ENCODE data around the gene ATG5. TPM values are rescaled to one million over a fixed set of nuclear protein-coding genes. Genes with fewer than 3 reads are reported as not detected.
A peak's percentile ranks its signal among the peaks of the same experiment; 100 is the strongest.
"Not testable (repeated sequence)": the region's sequence is repeated elsewhere in the genome, so short reads cannot be mapped to it uniquely, and the experiment has no call there.

ATG5 gene
- polyA plus RNA-seq, 3 donors = 15.0 to 31.4 (median 29.9) TPM

DNA sequence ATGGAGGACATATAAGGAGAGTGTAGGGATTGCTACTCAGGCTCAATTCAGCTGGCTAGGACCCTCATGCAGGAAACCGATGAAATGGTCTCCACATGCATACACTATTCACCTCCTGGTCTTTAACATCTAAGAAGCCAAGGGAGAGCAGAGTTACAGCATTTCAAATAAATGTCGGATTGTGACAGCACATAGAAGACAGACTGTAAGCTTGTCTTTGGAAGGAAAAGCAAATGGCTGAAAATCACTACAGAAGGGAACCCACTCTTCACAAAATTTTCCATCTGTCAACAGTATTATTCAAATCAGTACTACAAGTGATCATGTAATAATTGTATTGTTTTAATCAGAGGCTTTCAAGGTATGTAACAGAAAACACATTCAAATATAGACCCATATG, 72.9 kb downstream of the ATG5 start:
- peaks cover 2 to 10% of the 10 kb centered on the region in 2 donors for H3K36me3 ChIP-seq (replicated peaks in 1 of 2; ENCODE audit: control insufficient read depth in 1 of 2, insufficient read depth in 2 of 2, low read length in 2 of 2)
- intact Hi-C loops (cut with micrococcal nuclease) = no loop called here
- Mint-ChIP-seq H3K36me3 (peaks cover 10 to 15% of the 10 kb centered on the region in 2 donors), H3K27ac (no peak overlapping the region), H3K4me1 (no peaks in the 10 kb centered on the region), H3K27me3 (ENCODE audit: low read depth in 3 of 3) (no peaks in the 10 kb centered on the region), H3K9me3 (no peaks in the 10 kb centered on the region), H3K4me3 (no peak overlapping the region)
- TF ChIP-seq, protein P1, sequence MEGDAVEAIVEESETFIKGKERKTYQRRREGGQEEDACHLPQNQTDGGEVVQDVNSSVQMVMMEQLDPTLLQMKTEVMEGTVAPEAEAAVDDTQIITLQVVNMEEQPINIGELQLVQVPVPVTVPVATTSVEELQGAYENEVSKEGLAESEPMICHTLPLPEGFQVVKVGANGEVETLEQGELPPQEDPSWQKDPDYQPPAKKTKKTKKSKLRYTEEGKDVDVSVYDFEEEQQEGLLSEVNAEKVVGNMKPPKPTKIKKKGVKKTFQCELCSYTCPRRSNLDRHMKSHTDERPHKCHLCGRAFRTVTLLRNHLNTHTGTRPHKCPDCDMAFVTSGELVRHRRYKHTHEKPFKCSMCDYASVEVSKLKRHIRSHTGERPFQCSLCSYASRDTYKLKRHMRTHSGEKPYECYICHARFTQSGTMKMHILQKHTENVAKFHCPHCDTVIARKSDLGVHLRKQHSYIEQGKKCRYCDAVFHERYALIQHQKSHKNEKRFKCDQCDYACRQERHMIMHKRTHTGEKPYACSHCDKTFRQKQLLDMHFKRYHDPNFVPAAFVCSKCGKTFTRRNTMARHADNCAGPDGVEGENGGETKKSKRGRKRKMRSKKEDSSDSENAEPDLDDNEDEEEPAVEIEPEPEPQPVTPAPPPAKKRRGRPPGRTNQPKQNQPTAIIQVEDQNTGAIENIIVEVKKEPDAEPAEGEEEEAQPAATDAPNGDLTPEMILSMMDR (IDR thresholded peaks at IDR 0.05) = no peak
- H3K4me3 ChIP-seq (replicated peaks in 1 of 3; ENCODE audit: low read depth in 2 of 3, low read length in 3 of 3) = no peak overlapping the region
- no peaks in the 10 kb centered on the region for H3K4me1 ChIP-seq (ENCODE audit: control insufficient read depth in 1 of 2, insufficient read depth in 2 of 2, low read length in 2 of 2)
- H2AFZ ChIP-seq (ENCODE audit: insufficient read depth, low read depth, low read length, poor library complexity, severe bottlenecking) = no peak overlapping the region
- H3K27ac ChIP-seq (ENCODE audit: low read depth in 1 of 2, low read length in 2 of 2) = no peak overlapping the region
- no peaks in the 10 kb centered on the region for H3K9me3 ChIP-seq (replicated peaks in 1 of 2; ENCODE audit: control insufficient read depth in 1 of 2, insufficient read depth in 1 of 2, low read length in 2 of 2)
- H3K9ac ChIP-seq (ENCODE audit: insufficient read depth, low read length, poor library complexity, severe bottlenecking) = no peak overlapping the region
- H4K20me1 ChIP-seq (ENCODE audit: insufficient read depth, low read length) = peaks cover 20% of the 10 kb centered on the region
- DNase-seq = no peak
- WGBS (ENCODE audit: insufficient coverage) = no CpG with 5 or more reads among the region's 2 CpGs
- peaks cover 4% of the 10 kb centered on the region for H3K79me2 ChIP-seq (ENCODE audit: insufficient read depth, low read length)
- H3K4me2 ChIP-seq (replicated peaks; ENCODE audit: extremely low read depth, low read length, poor library complexity, severe bottlenecking) = no peak overlapping the region
- no peaks in the 10 kb centered on the region for H3K27me3 ChIP-seq (ENCODE audit: control insufficient read depth in 2 of 2, insufficient read depth in 2 of 2, low read length in 2 of 2)

GRCh38 chr6:106251531-106252255, 73.9 kb downstream of the ATG5 start:
- H3K4me2 ChIP-seq (replicated peaks; ENCODE audit: extremely low read depth, low read length, poor library complexity, severe bottlenecking); H3K9me3 ChIP-seq (replicated peaks in 1 of 2; ENCODE audit: control insufficient read depth in 1 of 2, insufficient read depth in 1 of 2, low read length in 2 of 2); H3K79me2 ChIP-seq (ENCODE audit: insufficient read depth, low read length); H3K27me3 Mint-ChIP-seq (ENCODE audit: low read depth in 3 of 3); H3K9ac ChIP-seq (ENCODE audit: insufficient read depth, low read length, poor library complexity, severe bottlenecking); DNase-seq; H3K4me3 ChIP-seq (replicated peaks in 1 of 3; ENCODE audit: low read depth in 2 of 3, low read length in 3 of 3); H3K9me3 Mint-ChIP-seq; H2AFZ ChIP-seq (ENCODE audit: insufficient read depth, low read depth, low read length, poor library complexity, severe bottlenecking); H3K27me3 ChIP-seq (ENCODE audit: control insufficient read depth in 2 of 2, insufficient read depth in 2 of 2, low read length in 2 of 2); H3K4me3 Mint-ChIP-seq; H3K27ac ChIP-seq (ENCODE audit: low read depth in 1 of 2, low read length in 2 of 2); intact Hi-C loops (cut with micrococcal nuclease); H3K4me1 ChIP-seq (ENCODE audit: control insufficient read depth in 1 of 2, insufficient read depth in 2 of 2, low read length in 2 of 2); H3K4me1 Mint-ChIP-seq: not testable (repeated sequence)
- H3K36me3 Mint-ChIP-seq = peaks cover 18 to 24% of the 10 kb centered on the region in 2 donors
- Histone ChIP-seq H4K20me1 (ENCODE audit: insufficient read depth, low read length) (peaks cover 20% of the 10 kb centered on the region), H3K36me3 (replicated peaks in 1 of 2; ENCODE audit: control insufficient read depth in 1 of 2, insufficient read depth in 2 of 2, low read length in 2 of 2) (peaks cover 12 to 20% of the 10 kb centered on the region in 2 donors)
- 100% methylated on average over 2 of the region's 8 CpGs for WGBS (ENCODE audit: insufficient coverage)
- peak overlapping the region in 1 of 7 donors; percentile 58 for H3K27ac Mint-ChIP-seq

Data from CD14-positive monocyte (primary cell).